ENCODE measurements around the gene DSG3. TPM values are rescaled to one million over a fixed set of nuclear protein-coding genes. Genes with fewer than 3 reads are reported as not detected.
A peak's percentile ranks its signal among the peaks of the same experiment; 100 is the strongest.

Gene DSG3
- total and polyA plus RNA-seq, 10 of the 15 experiments (the other 5 are each of a cell fraction or from before 2014, with no cell fraction given), result 0.01 to 0.36 (median 0.30) TPM

DNA sequence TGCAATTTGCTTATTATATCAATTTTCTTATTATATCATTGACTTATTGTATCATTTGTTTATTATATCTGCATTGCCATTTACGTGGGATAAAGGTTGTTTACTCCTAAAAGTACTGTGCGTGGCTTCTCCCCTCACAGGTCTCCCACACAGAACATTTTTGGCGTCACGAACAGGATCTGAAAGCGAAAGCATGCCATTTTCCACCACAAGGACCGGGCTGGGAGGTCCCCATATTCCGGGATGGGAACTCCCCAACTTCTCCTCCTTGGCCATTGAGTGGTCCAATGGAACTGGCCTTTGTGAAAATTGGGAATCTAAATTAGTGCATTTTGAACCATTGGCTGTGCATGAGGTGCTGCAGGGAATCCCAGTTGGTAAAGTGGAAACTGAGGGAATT is 45.6 kb downstream of the DSG3 start (continued):
- TF ChIP-seq E2F8 (IDR thresholded peaks at IDR 0.05; ENCODE audit: low read depth, partially characterized antibody) (no peak), CREB1 (IDR thresholded peaks at IDR 0.05; ENCODE audit: low read depth) (peak; percentile 66), ATF7 (IDR thresholded peaks at IDR 0.05; ENCODE audit: low read depth) (peak; percentile 20; the same call in 1 of the 2 replicates), CREM (IDR thresholded peaks at IDR 0.05; ENCODE audit: low read depth) (peak; percentile 86), EED (IDR thresholded peaks at IDR 0.05; ENCODE audit: low read depth) (peak; percentile 95), BMI1 (IDR thresholded peaks at IDR 0.05; ENCODE audit: borderline replicate concordance) (peak; percentile 72; the same call in 1 of the 2 replicates), ATF2 (IDR thresholded peaks at IDR 0.05; ENCODE audit: low read length) (peak; percentile 41), IKZF2 (IDR thresholded peaks at IDR 0.05) (peak; percentile 98), RUNX3 (IDR thresholded peaks at IDR 0.05; ENCODE audit: low read length) (peak; percentile 87), YY1 (IDR thresholded peaks at IDR 0.05; ENCODE audit: low read depth, low read length) (no peak), FOS (IDR thresholded peaks at IDR 0.05; ENCODE audit: borderline replicate concordance, extremely low read depth, insufficient read length) (no peak), TCF3 (IDR thresholded peaks at IDR 0.05; ENCODE audit: borderline replicate concordance, insufficient read depth, low read depth, low read length) (no peak), ZNF24 (IDR thresholded peaks at IDR 0.05) (no peak), IKZF1 (conservative IDR thresholded peaks at IDR 0.05) (peak; percentile 97), CEBPB (IDR thresholded peaks at IDR 0.05; ENCODE audit: borderline replicate concordance in 1 of 2, low read depth in 2 of 2, low read length in 2 of 2) (no peak), SP1 (IDR thresholded peaks at IDR 0.05; ENCODE audit: low read depth, low read length) (peak; percentile 70), BCL11A (IDR thresholded peaks at IDR 0.05; ENCODE audit: low read depth, low read length) (peak; percentile 94), IRF4 (IDR thresholded peaks at IDR 0.05; ENCODE audit: low read depth, low read length) (peak; percentile 75; the same call in 1 of the 2 replicates), POU2F2 (IDR thresholded peaks at IDR 0.05; ENCODE audit: borderline replicate concordance, low read depth, low read length) (peak; percentile 74; the same call in 1 of the 3 replicates), EP300 (IDR thresholded peaks at IDR 0.05; ENCODE audit: borderline replicate concordance in 1 of 2, control insufficient read depth in 1 of 2, low read depth in 2 of 2, low read length in 2 of 2) (peak; percentile 95 to 96; a peak in 3 of 4 replicates), NKRF (conservative IDR thresholded peaks at IDR 0.05) (no peak)
- TF ChIP-seq, protein P1, sequence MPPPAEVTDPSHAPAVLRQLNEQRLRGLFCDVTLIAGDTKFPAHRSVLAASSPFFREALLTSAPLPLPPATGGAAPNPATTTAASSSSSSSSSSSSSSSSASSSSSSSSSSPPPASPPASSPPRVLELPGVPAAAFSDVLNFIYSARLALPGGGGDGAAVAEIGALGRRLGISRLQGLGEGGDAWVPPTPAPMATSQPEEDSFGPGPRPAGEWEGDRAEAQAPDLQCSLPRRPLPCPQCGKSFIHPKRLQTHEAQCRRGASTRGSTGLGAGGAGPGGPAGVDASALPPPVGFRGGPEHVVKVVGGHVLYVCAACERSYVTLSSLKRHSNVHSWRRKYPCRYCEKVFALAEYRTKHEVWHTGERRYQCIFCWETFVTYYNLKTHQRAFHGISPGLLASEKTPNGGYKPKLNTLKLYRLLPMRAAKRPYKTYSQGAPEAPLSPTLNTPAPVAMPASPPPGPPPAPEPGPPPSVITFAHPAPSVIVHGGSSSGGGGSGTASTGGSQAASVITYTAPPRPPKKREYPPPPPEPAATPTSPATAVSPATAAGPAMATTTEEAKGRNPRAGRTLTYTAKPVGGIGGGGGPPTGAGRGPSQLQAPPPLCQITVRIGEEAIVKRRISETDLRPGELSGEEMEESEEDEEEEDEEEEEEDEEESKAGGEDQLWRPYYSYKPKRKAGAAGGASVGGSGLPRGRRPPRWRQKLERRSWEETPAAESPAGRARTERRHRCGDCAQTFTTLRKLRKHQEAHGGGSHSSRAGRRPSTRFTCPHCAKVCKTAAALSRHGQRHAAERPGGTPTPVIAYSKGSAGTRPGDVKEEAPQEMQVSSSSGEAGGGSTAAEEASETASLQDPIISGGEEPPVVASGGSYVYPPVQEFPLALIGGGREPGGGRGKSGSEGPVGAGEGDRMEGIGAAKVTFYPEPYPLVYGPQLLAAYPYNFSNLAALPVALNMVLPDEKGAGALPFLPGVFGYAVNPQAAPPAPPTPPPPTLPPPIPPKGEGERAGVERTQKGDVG (CRISPR knock-in tag; IDR thresholded peaks at IDR 0.05), result no peak

Data from GM12878 (cell line).